ENCODE measurements around the gene LGR5.
"Not testable (repeated sequence)": the region's sequence is repeated elsewhere in the genome, so short reads cannot be mapped to it uniquely, and the experiment has no call there.

The LGR5 gene

GRCh38 chr12:71555789-71556188 is 116.2 kb downstream of the LGR5 start:
- not testable (repeated sequence) for DNase-seq

DNA sequence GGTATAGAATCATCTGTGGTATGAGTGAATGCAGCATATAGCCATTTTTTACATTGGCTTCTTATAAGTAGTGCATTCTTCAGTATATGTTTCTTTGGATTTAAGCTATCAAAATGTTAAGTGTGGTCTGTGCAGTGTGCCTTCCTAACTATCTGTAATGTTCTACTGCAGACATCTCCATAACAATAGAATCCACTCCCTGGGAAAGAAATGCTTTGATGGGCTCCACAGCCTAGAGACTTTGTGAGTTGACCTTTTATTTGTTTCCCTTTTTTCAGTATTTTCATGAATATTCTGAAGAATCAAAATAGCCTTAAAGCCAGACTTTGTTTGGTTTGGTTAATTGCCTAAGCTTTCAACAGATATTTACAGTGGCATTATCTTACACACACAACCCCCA is 116.8 kb downstream of the LGR5 start:
- DNase-seq = no peak

- no peak for DNase-seq
These were observed 117.3 kb downstream of the LGR5 start for GRCh38 chr12:71556875-71557274.

DNA sequence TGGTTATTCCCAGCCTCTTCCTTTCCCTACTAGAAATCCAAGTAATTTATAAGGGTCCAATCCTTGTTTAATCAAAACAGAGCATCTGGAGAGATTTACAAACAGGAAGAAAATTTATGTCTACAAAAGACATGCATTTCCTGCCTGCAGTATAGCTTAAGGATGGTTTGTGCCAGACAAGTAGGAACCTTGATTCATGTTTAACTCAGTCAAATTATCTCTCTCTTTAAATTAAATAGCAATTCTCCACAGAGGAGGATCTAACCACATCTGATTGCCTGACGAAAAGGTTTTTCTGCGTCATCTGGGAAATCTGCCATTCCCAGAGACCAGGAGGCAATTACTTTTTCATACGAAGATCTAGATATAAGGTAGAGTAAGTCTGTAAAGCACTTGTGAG is 118.8 kb downstream of the LGR5 start:
- DNase-seq = no peak

- DNase-seq = no peak
These were observed 123.3 kb downstream of the LGR5 start for GRCh38 chr12:71562676-71563595.

DNA sequence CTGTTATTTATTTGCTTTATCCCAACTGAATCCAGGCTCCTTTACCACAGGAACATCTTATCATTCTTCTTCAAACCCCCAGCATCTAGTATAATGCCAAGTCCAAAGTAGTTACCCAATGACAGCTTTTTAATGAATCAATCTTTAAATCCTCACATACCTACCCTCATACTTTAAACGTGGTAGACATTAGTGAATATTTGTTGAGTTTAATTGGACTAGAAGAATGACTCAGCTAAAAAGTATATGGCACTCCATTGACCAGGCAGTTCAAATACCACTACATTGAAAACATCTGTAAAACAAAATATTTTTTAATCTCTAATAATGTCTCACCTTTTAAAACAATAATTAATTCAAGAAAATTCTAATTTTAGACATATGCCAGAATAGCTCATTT is 125.9 kb downstream of the LGR5 start:
- DNase-seq = no peak

- no peak for DNase-seq
These were observed 127.1 kb downstream of the LGR5 start for GRCh38 chr12:71566655-71567054.

DNA sequence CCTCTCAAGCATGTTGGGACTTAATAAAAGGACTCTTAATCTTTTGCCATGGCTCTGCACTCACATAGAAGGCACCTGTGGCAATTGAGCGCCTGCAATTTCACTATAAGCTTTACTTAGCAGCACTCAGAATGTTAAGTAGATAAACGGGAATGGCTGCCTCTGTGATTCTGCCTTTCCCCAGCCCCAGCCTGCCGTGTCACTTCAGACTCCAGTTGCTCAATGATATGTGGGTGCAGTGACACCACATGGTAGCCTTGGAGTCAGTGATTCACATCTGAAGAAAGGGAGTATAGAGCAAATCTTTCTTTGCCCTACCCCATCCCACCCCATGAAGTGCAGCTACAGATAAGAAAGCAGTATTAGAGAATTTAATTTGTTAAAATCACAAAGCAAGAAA is 127.9 kb downstream of the LGR5 start:
- no peak for DNase-seq

DNA sequence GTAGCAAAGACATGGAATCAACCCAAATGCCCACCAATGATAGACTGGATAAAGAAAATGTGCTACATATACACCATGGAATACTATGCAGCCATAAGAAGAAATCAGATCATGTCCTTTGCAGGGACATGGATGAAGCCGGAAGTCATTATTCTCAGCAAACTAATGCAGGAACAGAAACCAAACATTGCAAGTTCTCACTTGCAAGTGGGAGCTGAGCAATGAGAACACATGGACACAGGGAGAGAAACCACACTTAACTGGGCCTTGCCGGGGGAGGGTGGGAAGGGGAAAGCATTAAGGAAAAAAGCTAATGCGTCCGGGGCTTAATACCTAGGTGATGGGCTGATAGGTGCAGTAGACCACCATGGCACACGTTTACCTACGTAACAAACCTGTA is 130.3 kb downstream of the LGR5 start:
- not testable (repeated sequence) for DNase-seq

- no peak for DNase-seq
These were observed 136.9 kb downstream of the LGR5 start for GRCh38 chr12:71576496-71576895.

DNA sequence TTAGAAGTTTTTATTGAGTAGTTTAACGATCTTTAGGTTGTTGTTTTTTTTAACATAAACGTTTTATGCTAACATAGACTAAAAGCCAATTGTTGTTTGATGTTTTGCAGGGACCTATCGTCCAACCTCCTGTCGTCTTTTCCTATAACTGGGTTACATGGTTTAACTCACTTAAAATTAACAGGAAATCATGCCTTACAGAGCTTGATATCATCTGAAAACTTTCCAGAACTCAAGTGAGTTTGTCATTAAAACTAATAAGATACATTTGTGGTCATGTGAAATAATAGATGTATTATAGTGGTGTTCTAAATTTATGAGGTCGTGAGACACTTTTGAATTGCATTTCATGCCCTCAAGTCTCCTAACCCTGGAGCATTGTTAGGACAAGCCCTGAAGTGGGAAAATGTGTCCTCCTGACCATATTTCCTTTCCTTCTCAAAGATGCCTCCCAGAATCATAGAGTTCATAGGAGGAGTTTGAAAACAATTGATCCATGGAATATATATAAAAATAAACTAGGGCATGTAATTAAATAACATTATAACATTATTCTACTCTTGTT is 139.2 kb downstream of the LGR5 start:
- no peak for DNase-seq

DNA sequence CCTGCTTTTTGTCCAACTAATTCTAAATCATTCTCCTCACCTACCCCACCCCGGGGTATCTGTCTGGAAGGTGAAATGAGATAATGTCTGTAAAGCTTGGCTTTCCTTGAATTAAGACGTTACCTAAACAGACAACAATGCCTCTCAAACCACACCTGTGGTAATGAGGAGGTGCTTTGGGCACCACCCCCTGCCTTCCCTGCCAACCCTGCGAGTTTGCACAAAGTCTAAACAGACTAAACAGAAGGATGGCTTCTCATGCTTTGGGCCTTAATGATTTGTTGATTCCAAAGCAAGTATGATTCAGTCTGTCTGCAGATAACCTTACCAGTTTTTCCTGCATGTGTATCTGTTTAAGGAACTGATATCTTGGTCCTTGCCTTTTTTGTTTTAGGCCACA is 141.6 kb downstream of the LGR5 start:
- no peak for DNase-seq

DNA sequence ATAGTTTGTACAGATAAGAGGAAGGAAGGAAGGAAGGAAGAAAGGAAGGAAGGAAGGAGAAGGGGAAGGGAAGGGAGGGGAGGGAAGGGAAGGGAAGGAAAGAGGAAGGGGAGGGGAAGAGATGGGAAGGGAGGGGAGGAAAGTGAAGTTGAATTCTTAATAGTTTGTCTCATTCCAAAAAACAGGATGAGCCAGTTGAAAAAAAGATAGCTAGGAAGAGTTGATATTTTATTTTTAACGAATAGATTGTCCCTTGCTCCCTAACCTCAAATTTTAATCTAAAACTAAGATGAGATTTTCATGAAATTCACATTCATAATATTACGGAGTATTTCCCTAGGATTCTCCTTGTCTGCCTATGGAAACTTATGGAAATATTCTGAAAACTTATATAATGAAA is 143.3 kb downstream of the LGR5 start:
- no peak for DNase-seq

DNA sequence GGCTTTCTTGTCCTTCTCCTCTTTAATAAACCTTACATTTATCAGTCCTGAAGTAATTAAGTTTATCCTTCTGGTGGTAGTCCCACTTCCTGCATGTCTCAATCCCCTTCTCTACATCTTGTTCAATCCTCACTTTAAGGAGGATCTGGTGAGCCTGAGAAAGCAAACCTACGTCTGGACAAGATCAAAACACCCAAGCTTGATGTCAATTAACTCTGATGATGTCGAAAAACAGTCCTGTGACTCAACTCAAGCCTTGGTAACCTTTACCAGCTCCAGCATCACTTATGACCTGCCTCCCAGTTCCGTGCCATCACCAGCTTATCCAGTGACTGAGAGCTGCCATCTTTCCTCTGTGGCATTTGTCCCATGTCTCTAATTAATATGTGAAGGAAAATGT is 144.8 kb downstream of the LGR5 start:
- DNase-seq = no peak

DNA sequence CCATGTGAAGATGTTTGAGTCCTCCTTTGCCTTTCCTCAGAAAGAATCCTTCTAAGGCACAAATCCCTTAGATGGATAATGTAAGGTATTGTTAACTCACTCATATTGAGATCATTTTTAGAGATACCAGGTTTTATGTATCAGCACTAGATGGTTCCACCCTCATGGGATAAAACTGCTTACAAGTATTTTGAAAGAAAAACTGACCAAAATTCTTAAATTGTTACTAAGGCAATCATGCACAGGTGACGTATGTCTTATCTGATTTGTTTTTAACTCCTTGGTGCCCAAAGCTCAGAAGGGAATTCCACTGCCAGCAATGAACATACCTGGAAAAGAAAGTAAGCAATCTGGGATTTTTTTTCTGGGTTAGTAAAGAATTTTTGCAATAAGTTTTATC is 145.6 kb downstream of the LGR5 start:
- no peak for DNase-seq

GRCh38 chr12:71587012-71587411 is 147.4 kb downstream of the LGR5 start:
- DNase-seq = no peak

GRCh38 chr12:71589478-71589881 is 149.9 kb downstream of the LGR5 start:
- no peak for DNase-seq

DNA sequence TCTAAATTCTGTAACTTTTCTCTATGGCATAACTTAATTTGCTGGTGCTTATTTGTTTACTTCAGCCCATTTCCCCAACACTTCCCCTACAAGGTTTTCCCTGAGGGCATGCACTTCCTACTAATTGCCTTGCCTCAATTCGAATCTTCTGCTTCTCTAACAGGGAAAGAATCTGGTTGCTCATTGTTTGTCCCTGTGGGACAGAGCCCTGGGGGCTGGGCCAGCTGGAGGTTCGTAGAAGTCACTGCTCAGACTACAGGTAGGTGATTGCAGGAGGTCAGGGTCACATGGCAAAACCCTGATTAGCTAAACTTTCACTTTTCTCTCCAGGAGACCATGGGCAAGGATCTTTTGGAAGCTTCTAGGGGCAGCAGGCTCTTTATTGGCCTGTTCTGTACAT is 152.0 kb downstream of the LGR5 start:
- DNase-seq = no peak

DNA sequence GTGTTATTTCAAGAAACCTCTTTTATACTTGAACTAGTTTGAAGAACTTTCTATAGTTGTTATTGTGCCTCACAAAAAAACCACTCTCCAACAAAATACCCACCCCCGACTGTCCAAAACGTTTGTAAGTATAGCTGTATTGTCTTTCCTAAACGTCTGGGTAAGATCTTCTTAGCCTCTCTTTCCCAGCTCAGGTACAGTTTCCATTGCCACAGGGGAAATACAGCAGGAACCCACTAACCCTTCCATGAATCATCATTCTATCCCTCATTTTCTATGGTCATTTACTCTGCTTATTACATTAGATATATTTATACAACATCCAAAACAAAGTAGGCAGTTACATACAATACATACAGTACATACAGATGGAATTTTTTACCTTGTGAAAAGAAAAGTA is 153.2 kb downstream of the LGR5 start:
- DNase-seq = no peak

GRCh38 chr12:71594214-71594948 is 154.8 kb downstream of the LGR5 start:
- no peak for DNase-seq

- no peak for DNase-seq
These were observed 159.6 kb downstream of the LGR5 start for GRCh38 chr12:71599210-71599609.

DNA sequence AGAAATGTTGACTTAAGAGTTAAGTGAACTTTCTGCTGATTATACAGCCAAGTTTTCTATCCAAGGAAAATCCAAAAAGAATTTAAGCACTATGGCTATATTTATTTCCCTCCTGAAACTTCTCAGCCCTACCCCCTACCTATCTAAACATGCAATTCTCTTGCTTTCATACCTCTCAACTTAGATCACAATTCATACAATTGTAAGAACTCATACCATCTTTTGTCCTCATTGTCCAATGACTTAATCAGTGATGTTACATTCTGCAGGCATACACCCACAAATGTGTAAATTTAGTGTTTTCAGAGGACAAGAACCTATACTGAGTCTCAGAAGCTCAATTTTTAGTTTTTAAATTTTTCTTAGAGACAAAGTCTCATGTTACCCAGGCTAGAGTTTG is 161.9 kb downstream of the LGR5 start:
- DNase-seq = no peak

GRCh38 chr12:71602761-71603577 is 163.4 kb downstream of the LGR5 start:
- DNase-seq = no peak
